Measurements from ENCODE around the gene EDDM3A.
"Not testable (repeated sequence)": the region's sequence is repeated elsewhere in the genome, so short reads cannot be mapped to it uniquely, and the experiment has no call there.

The EDDM3A gene

DNA sequence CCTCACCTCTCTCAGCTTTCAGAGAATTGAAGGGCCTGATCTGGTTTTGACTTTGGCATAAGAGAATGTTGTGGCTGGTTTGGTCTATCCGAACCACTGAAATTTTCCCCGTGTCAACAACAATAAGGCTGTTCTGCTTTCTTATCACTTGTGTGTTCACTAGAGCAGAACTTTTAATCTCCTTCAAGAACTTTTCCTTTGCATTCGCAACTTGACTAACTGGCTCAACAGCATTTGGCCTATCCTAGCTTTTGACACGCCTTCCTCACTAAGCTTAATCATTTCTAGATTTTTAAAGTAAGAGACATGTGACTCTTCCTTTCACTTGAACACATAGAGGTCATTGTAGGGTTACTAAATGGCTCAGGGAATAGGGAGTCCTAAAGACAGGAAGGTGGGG, 25.9 kb upstream of the EDDM3A start:
- TF ChIP-seq, protein P1, sequence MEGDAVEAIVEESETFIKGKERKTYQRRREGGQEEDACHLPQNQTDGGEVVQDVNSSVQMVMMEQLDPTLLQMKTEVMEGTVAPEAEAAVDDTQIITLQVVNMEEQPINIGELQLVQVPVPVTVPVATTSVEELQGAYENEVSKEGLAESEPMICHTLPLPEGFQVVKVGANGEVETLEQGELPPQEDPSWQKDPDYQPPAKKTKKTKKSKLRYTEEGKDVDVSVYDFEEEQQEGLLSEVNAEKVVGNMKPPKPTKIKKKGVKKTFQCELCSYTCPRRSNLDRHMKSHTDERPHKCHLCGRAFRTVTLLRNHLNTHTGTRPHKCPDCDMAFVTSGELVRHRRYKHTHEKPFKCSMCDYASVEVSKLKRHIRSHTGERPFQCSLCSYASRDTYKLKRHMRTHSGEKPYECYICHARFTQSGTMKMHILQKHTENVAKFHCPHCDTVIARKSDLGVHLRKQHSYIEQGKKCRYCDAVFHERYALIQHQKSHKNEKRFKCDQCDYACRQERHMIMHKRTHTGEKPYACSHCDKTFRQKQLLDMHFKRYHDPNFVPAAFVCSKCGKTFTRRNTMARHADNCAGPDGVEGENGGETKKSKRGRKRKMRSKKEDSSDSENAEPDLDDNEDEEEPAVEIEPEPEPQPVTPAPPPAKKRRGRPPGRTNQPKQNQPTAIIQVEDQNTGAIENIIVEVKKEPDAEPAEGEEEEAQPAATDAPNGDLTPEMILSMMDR (IDR thresholded peaks at IDR 0.05; ENCODE audit: borderline replicate concordance, control extremely low read depth, extremely low read depth, insufficient read depth, missing control alignments) = no peak
- in situ Hi-C loops (cut with MboI; ENCODE audit: low sequenced_read_pairs, unreplicated experiment) = no loop called here

DNA sequence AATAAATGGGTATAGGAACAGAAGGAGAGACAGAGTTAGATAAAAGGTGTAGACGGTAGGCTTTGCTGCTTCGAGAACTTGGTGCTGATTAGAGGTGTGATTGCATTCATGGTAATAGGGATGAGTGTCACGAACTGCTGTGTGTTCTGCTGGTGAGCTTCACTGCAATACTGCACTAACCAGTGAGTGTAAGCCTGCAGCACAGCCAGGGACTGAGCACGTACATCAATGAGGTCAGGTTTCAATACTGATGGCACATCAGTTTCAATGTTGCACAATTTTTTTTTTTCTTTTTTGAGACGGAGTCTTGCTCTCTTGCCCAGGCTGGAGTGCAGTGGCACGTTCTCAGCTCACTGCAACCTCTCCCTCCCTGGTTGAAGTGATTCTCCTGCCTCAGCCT, 24.9 kb upstream of the EDDM3A start:
- TF ChIP-seq, protein P1 (IDR thresholded peaks at IDR 0.05; ENCODE audit: borderline replicate concordance, control extremely low read depth, extremely low read depth, insufficient read depth, missing control alignments) = no peak
- no peak for DNase-seq (ENCODE audit: low spot score)
- in situ Hi-C loops (cut with MboI; ENCODE audit: low sequenced_read_pairs, unreplicated experiment) = no loop called here

More for the DNA sequence above, 25.9 kb upstream of the EDDM3A start:
- DNase-seq (ENCODE audit: low spot score) = no peak

DNA sequence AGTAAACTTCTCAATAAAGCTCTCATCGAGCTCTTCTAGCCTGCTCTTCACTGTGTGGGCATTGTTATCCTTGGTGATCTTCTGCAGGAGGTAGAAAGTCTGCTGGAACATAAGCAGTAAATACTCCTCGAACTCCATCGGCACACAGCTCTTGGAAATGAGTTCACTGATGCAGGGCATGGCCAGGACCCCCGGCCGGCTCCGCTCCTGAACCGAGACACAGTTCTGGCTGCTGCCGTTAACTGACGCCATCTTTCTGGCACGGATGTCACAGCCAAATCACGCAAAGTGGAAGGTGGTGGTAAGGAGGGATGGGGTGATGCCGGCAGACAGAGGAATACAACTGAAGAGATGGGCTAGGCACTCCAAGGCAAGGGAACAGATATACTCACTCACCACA, 23.7 kb upstream of the EDDM3A start:
- in situ Hi-C loops (cut with MboI; ENCODE audit: low sequenced_read_pairs, unreplicated experiment) = no loop called here
- no peak for DNase-seq (ENCODE audit: low spot score)
- TF ChIP-seq, protein P1 (IDR thresholded peaks at IDR 0.05; ENCODE audit: borderline replicate concordance, control extremely low read depth, extremely low read depth, insufficient read depth, missing control alignments) = no peak

DNA sequence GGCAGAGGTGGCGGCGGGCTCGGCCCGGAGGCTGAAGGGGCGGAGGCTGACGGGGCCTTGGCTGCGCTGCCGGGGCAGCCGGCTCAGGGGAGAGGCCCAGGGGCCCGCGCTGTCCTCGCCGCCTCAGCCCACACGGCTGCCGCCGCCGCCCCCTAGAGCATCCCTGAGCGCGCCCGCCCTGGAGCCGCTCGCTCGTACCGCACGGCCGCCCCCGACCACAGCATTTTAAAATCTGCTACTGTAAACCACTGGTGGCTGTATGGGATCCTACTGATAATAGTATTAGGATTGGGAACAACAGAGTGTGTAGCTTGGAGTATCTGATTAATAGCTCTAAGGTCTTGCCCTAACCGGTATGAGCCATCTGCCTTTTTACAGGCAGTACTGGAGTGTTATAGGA, 22.2 kb upstream of the EDDM3A start:
- in situ Hi-C loops (cut with MboI; ENCODE audit: low sequenced_read_pairs, unreplicated experiment) = no loop called here
- TF ChIP-seq, protein P1 (IDR thresholded peaks at IDR 0.05; ENCODE audit: borderline replicate concordance, control extremely low read depth, extremely low read depth, insufficient read depth, missing control alignments) = no peak
- DNase-seq (ENCODE audit: low spot score) = peak; percentile 27

DNA sequence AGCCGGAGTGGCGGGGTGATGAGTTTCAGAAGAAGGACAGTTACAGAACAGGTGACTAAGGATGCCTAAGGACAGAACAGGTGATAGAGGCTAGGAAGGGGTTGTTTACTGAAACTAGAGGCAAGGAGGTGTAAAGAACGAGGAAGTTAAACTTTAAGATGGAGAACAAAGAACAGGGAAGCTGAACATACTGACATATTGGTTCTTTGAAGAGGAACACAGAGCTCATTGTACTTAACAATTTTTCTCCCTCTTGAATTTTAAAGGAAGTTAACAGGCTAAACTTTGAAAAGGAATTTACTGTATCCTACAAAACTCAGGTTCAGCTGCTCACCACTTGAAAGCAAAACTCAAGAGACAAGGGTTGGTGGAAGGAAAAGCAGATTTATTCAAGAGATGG, 19.6 kb upstream of the EDDM3A start:
- DNase-seq (ENCODE audit: low spot score); in situ Hi-C loops (cut with MboI; ENCODE audit: low sequenced_read_pairs, unreplicated experiment): not testable (repeated sequence)

DNA sequence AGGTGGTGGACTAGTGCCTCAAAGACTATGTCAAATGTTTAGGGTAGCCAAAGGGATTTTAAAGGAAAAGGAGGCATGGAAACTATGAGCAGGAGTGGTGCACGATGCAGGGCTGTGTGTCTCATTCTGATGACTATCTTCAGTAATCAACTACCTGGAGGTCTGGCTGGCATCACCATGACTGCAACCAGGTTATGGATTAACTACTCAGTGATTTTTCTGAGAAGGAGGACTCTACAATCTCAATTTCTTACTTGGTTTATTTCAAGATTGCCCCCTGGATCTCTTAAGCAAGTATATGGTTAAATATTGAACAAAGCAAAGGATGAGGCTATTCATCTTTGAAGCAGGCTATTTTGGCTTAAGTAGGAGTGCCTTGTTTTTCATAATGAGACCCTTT, 19.2 kb upstream of the EDDM3A start:
- no peak for DNase-seq (ENCODE audit: low spot score)
- TF ChIP-seq, protein P1 (IDR thresholded peaks at IDR 0.05; ENCODE audit: borderline replicate concordance, control extremely low read depth, extremely low read depth, insufficient read depth, missing control alignments) = no peak
- in situ Hi-C loops (cut with MboI; ENCODE audit: low sequenced_read_pairs, unreplicated experiment) = no loop called here

DNA sequence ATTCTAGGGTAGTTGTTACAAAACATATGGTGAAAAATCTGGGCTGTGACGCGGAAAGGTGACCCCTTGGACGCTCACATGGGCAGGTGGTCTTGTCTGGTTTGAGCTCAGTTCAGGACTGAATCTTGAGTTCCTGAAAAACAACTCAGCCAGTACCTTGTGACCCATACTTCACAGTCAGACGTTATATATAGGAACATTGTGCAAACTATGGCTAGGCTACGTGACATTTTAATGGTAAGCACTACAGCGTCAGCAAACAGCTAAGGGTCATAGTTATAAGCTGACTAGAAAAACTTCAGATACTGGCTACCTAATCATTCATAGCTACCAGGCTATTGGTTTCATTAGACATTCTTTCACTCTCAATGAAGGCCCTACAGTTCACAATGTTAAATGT, 14.8 kb upstream of the EDDM3A start:
- in situ Hi-C loops (cut with MboI; ENCODE audit: low sequenced_read_pairs, unreplicated experiment) = no loop called here
- DNase-seq (ENCODE audit: low spot score) = no peak
- TF ChIP-seq, protein P1 (IDR thresholded peaks at IDR 0.05; ENCODE audit: borderline replicate concordance, control extremely low read depth, extremely low read depth, insufficient read depth, missing control alignments) = no peak

All from GM13976 (cell line).